ENCODE data around the gene PHF24.
"Not testable (repeated sequence)": the region's sequence is repeated elsewhere in the genome, so short reads cannot be mapped to it uniquely, and the experiment has no call there.

Gene PHF24

GRCh38 chr9:34957492-34958410, at the start of gene PHF24:
Gene PHF24 (plus strand): TSS chr9:34958285. CDS start chr9:34971299, 13,014 bp downstream.
- no peak for TF ChIP-seq CTCF (IDR thresholded peaks at IDR 0.05; ENCODE audit: control insufficient read depth, insufficient read depth, low read depth, low read length, missing control alignments)
- DNase-seq (ENCODE audit: low read depth): no peak
- no peak within 1 kb of the TSS for H3K4me3 ChIP-seq (ENCODE audit: control insufficient read depth, low read depth, low read length)

GRCh38 chr9:34927061-34927460, 31.0 kb upstream of the PHF24 start:
- H3K4me3 ChIP-seq (ENCODE audit: control insufficient read depth, low read depth, low read length): no peak overlapping the region
- TF ChIP-seq CTCF (IDR thresholded peaks at IDR 0.05; ENCODE audit: control insufficient read depth, insufficient read depth, low read depth, low read length, missing control alignments): no peak
- no peak for DNase-seq (ENCODE audit: low read depth)

- TF ChIP-seq CTCF (IDR thresholded peaks at IDR 0.05; ENCODE audit: control insufficient read depth, insufficient read depth, low read depth, low read length, missing control alignments): no peak
- H3K4me3 ChIP-seq (ENCODE audit: control insufficient read depth, low read depth, low read length): no peak overlapping the region
- no peak for DNase-seq (ENCODE audit: low read depth)
Measured at GRCh38 chr9:34928921-34929320, 29.2 kb upstream of the PHF24 start.

- TF ChIP-seq CTCF (IDR thresholded peaks at IDR 0.05; ENCODE audit: control insufficient read depth, insufficient read depth, low read depth, low read length, missing control alignments): peak; percentile 56
- no peak overlapping the region for H3K4me3 ChIP-seq (ENCODE audit: control insufficient read depth, low read depth, low read length)
- DNase-seq (ENCODE audit: low read depth): no peak
Measured at GRCh38 chr9:34929506-34930102, 28.5 kb upstream of the PHF24 start.

GRCh38 chr9:34939989-34940388, 18.1 kb upstream of the PHF24 start:
- not testable (repeated sequence) for H3K4me3 ChIP-seq (ENCODE audit: control insufficient read depth, low read depth, low read length); DNase-seq (ENCODE audit: low read depth)

GRCh38 chr9:34948451-34948850, 9.6 kb upstream of the PHF24 start:
- no peak for DNase-seq (ENCODE audit: low read depth)
- no peak overlapping the region for H3K4me3 ChIP-seq (ENCODE audit: control insufficient read depth, low read depth, low read length)
- no peak for TF ChIP-seq CTCF (IDR thresholded peaks at IDR 0.05; ENCODE audit: control insufficient read depth, insufficient read depth, low read depth, low read length, missing control alignments)

- no peak for DNase-seq (ENCODE audit: low read depth)
- TF ChIP-seq CTCF (IDR thresholded peaks at IDR 0.05; ENCODE audit: control insufficient read depth, insufficient read depth, low read depth, low read length, missing control alignments): no peak
- H3K4me3 ChIP-seq (ENCODE audit: control insufficient read depth, low read depth, low read length): no peak overlapping the region
Measured at GRCh38 chr9:34954225-34954624, 3.9 kb upstream of the PHF24 start.

- H3K4me3 ChIP-seq (ENCODE audit: control insufficient read depth, low read depth, low read length); DNase-seq (ENCODE audit: low read depth): not testable (repeated sequence)
Measured at GRCh38 chr9:34956066-34956465, 2.0 kb upstream of the PHF24 start.

All from AG09309 (cell line).